ENCODE results near the gene JAK2. TPM values are rescaled to one million over a fixed set of nuclear protein-coding genes. Genes with fewer than 3 reads are reported as not detected.

The JAK2 gene
- total and polyA plus RNA-seq, 9 of the 15 experiments (the other 6 are each of a cell fraction or from before 2014, with no cell fraction given), result 4.7 to 23.4 (median 15.3) TPM

DNA sequence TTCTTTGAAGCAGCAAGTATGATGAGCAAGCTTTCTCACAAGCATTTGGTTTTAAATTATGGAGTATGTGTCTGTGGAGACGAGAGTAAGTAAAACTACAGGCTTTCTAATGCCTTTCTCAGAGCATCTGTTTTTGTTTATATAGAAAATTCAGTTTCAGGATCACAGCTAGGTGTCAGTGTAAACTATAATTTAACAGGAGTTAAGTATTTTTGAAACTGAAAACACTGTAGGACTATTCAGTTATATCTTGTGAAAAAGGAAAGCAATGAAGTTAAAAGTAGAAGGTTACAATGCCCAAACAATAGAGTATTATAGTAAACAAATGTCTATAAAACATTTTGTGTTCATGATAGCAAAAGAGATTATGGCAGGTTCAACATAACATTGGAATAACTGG lies 88.6 kb downstream of the JAK2 start:
- 92% methylated on average over 1 of the region's 1 CpG for WGBS (ENCODE audit: insufficient coverage, low coverage, missing lambda C conversion rate)
- Histone ChIP-seq H3K4me2 (ENCODE audit: insufficient read depth, low read length) (no peak overlapping the region), H3K27ac (ENCODE audit: extremely low read depth, low read depth, low read length) (no peak overlapping the region), H4K20me1 (replicated peaks; ENCODE audit: control insufficient read depth, insufficient read depth, low read length) (no peaks in the 10 kb centered on the region), H3K27me3 (ENCODE audit: control insufficient read depth in 2 of 2, insufficient read depth in 2 of 2, low read length in 2 of 2) (no peaks in the 10 kb centered on the region), H3K9ac (ENCODE audit: insufficient read depth in 1 of 2, low read depth in 2 of 2, low read length in 2 of 2) (no peak overlapping the region), H3K79me2 (ENCODE audit: control insufficient read depth, insufficient read depth, low read length) (no peaks in the 10 kb centered on the region), H2AFZ (ENCODE audit: low read depth, low read length) (no peak overlapping the region), H3K4me3 (no peak overlapping the region), H3K9me3 (replicated peaks; ENCODE audit: control insufficient read depth, insufficient read depth, low read depth, low read length) (no peaks in the 10 kb centered on the region), H3K9me1 (ENCODE audit: control insufficient read depth, insufficient read depth, low read length) (no peaks in the 10 kb centered on the region), H3K36me3 (ENCODE audit: control insufficient read depth, insufficient read depth, low read length) (peaks cover 80% of the 10 kb centered on the region), H3K4me1 (replicated peaks in 1 of 2; ENCODE audit: control insufficient read depth in 2 of 2, insufficient read depth in 2 of 2, low read length in 2 of 2) (no peaks in the 10 kb centered on the region)
- in situ Hi-C loops (cut with MboI), result no loop called here
- FAIRE-seq (no peak), ATAC-seq (no peak), DNase-seq (ENCODE audit: extremely low read depth in 1 of 4, low spot score in 3 of 4) (no peak)
- BruUV-seq (replicated peaks), result no TSS peak
- ChIA-PET CTCF (ENCODE audit: low intra/inter-chr PET ratio) (no interaction called here), POLR2A (interaction anchor here (1.2 kb wide), 1 partner anchor 19 kb away, joined by 3 read pairs; no protein-coding TSS in a partner anchor)
- intact Hi-C loops (cut with micrococcal nuclease), result no loop called here
- TF ChIP-seq PHF8 (IDR thresholded peaks at IDR 0.05; ENCODE audit: borderline replicate concordance, low read length) (no peak), ERF (CRISPR knock-in tag; IDR thresholded peaks at IDR 0.05) (no peak), ZNF124 (CRISPR knock-in tag; IDR thresholded peaks at IDR 0.05) (no peak), ZNF174 (CRISPR knock-in tag; IDR thresholded peaks at IDR 0.05) (no peak), ARID1B (IDR thresholded peaks at IDR 0.05) (no peak), EHMT2 (IDR thresholded peaks at IDR 0.05) (no peak), ZNF583 (CRISPR knock-in tag; IDR thresholded peaks at IDR 0.05) (no peak), EZH2 (IDR thresholded peaks at IDR 0.05; ENCODE audit: borderline replicate concordance, low read depth, low read length) (no peak), NR2C2 (CRISPR knock-in tag; IDR thresholded peaks at IDR 0.05) (no peak), NR2C2 (tag; IDR thresholded peaks at IDR 0.05) (no peak), ZNF764 (CRISPR knock-in tag; IDR thresholded peaks at IDR 0.05; ENCODE audit: low read depth) (no peak), ZNF717 (CRISPR knock-in tag; IDR thresholded peaks at IDR 0.05) (no peak)
- TF ChIP-seq, protein P1, sequence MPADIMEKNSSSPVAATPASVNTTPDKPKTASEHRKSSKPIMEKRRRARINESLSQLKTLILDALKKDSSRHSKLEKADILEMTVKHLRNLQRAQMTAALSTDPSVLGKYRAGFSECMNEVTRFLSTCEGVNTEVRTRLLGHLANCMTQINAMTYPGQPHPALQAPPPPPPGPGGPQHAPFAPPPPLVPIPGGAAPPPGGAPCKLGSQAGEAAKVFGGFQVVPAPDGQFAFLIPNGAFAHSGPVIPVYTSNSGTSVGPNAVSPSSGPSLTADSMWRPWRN (IDR thresholded peaks at IDR 0.05; ENCODE audit: low read depth), result no peak
- TF ChIP-seq, protein P2, sequence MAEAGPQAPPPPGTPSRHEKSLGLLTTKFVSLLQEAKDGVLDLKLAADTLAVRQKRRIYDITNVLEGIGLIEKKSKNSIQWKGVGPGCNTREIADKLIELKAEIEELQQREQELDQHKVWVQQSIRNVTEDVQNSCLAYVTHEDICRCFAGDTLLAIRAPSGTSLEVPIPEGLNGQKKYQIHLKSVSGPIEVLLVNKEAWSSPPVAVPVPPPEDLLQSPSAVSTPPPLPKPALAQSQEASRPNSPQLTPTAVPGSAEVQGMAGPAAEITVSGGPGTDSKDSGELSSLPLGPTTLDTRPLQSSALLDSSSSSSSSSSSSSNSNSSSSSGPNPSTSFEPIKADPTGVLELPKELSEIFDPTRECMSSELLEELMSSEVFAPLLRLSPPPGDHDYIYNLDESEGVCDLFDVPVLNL (CRISPR knock-in tag; IDR thresholded peaks at IDR 0.05; ENCODE audit: low read depth), result no peak
- TF ChIP-seq, protein P3, sequence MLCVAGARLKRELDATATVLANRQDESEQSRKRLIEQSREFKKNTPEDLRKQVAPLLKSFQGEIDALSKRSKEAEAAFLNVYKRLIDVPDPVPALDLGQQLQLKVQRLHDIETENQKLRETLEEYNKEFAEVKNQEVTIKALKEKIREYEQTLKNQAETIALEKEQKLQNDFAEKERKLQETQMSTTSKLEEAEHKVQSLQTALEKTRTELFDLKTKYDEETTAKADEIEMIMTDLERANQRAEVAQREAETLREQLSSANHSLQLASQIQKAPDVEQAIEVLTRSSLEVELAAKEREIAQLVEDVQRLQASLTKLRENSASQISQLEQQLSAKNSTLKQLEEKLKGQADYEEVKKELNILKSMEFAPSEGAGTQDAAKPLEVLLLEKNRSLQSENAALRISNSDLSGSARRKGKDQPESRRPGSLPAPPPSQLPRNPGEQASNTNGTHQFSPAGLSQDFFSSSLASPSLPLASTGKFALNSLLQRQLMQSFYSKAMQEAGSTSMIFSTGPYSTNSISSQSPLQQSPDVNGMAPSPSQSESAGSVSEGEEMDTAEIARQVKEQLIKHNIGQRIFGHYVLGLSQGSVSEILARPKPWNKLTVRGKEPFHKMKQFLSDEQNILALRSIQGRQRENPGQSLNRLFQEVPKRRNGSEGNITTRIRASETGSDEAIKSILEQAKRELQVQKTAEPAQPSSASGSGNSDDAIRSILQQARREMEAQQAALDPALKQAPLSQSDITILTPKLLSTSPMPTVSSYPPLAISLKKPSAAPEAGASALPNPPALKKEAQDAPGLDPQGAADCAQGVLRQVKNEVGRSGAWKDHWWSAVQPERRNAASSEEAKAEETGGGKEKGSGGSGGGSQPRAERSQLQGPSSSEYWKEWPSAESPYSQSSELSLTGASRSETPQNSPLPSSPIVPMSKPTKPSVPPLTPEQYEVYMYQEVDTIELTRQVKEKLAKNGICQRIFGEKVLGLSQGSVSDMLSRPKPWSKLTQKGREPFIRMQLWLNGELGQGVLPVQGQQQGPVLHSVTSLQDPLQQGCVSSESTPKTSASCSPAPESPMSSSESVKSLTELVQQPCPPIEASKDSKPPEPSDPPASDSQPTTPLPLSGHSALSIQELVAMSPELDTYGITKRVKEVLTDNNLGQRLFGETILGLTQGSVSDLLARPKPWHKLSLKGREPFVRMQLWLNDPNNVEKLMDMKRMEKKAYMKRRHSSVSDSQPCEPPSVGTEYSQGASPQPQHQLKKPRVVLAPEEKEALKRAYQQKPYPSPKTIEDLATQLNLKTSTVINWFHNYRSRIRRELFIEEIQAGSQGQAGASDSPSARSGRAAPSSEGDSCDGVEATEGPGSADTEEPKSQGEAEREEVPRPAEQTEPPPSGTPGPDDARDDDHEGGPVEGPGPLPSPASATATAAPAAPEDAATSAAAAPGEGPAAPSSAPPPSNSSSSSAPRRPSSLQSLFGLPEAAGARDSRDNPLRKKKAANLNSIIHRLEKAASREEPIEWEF (CRISPR knock-in tag; IDR thresholded peaks at IDR 0.05), result no peak
